KMS-11 (cell line): ENCODE results near the gene ALMS1.
"Not testable (repeated sequence)": the region's sequence is repeated elsewhere in the genome, so short reads cannot be mapped to it uniquely, and the experiment has no call there.

ENCODE experiments used
- H2AFZ ChIP-seq: fragments of 200-600 bp; sonication (generic); 2 replicates; pipeline ENCODE4 v1.6.1; 2016; ENCODE audit warnings: antibody characterized with exemption, mixed run types, low read depth
- H3K27ac ChIP-seq: fragments of 200-600 bp; sonication (generic); 2 replicates; pipeline ENCODE4 v1.6.1; 2016; ENCODE audit warnings: mild to moderate bottlenecking, mixed run types
- H3K27me3 ChIP-seq: fragments of 200-600 bp; sonication (generic); 2 replicates; pipeline ENCODE4 v1.6.1; 2017; ENCODE audit warnings: mild to moderate bottlenecking, low read depth, mixed run types, moderate library complexity; ENCODE audit not compliant: insufficient read depth
- H3K36me3 ChIP-seq: fragments of 200-600 bp; sonication (generic); 2 replicates; pipeline ENCODE4 v1.6.1; 2017; ENCODE audit warnings: mild to moderate bottlenecking, mixed run types; ENCODE audit not compliant: insufficient read depth
- H3K4me1 ChIP-seq: fragments of 200-600 bp; sonication (generic); 2 replicates; pipeline ENCODE4 v1.6.1; 2016; ENCODE audit warnings: mild to moderate bottlenecking, low read depth, mixed run types; ENCODE audit not compliant: poor library complexity, severe bottlenecking
- H3K4me2 ChIP-seq: fragments of 200-600 bp; sonication (generic); 2 replicates; pipeline ENCODE4 v1.7.0; 2016; ENCODE audit warnings: mild to moderate bottlenecking, mixed run types
- H3K4me3 ChIP-seq: fragments of 200-600 bp; sonication (generic); IDR thresholded peaks from 2 replicates; pipeline ENCODE4 v1.6.1; 2017; ENCODE audit warnings: low read depth, low read length, mixed read lengths; ENCODE audit not compliant: insufficient read depth
- H3K79me2 ChIP-seq: fragments of 200-600 bp; sonication (generic); 2 replicates; pipeline ENCODE4 v1.6.1; 2016; ENCODE audit warnings: low read depth, mixed run types; ENCODE audit not compliant: insufficient read depth
- H3K9ac ChIP-seq: fragments of 200-600 bp; sonication (generic); 2 replicates; pipeline ENCODE4 v1.6.1; 2016; ENCODE audit warnings: mild to moderate bottlenecking, mixed run types
- H4K20me1 ChIP-seq: fragments of 200-600 bp; sonication (generic); 2 replicates; pipeline ENCODE4 v1.6.1; 2016; ENCODE audit warnings: mild to moderate bottlenecking, mixed run types; ENCODE audit not compliant: insufficient read depth
- CTCF ChIP-seq: fragments of 200-600 bp; sonication (generic); conservative IDR thresholded peaks from 2 replicates; pipeline ENCODE4 v1.6.1; 2017; ENCODE audit warnings: low read depth, mild to moderate bottlenecking, antibody characterized with exemption, low read length, moderate library complexity, mixed read lengths

ALMS1 gene

GRCh38 chr2:73532381-73532780, 146.7 kb downstream of the ALMS1 start:
- Histone ChIP-seq H3K4me2 (no peak overlapping the region), H4K20me1 (no peaks in the 10 kb centered on the region), H3K27me3 (no peaks in the 10 kb centered on the region), H3K36me3 (no peaks in the 10 kb centered on the region), H3K79me2 (no peaks in the 10 kb centered on the region), H2AFZ (no peak overlapping the region), H3K4me3 (no peak overlapping the region), H3K27ac (no peak overlapping the region), H3K4me1 (no peaks in the 10 kb centered on the region), H3K9ac (no peak overlapping the region)
- TF ChIP-seq CTCF = no peak

GRCh38 chr2:73536133-73536840, 150.7 kb downstream of the ALMS1 start:
- H3K9ac ChIP-seq = no peak overlapping the region
- H3K4me2 ChIP-seq = no peak overlapping the region
- H3K27me3 ChIP-seq = no peaks in the 10 kb centered on the region
- no peaks in the 10 kb centered on the region for H3K4me1 ChIP-seq
- H3K79me2 ChIP-seq = no peaks in the 10 kb centered on the region
- H2AFZ ChIP-seq = no peak overlapping the region
- no peak overlapping the region for H3K4me3 ChIP-seq
- H3K27ac ChIP-seq = no peak overlapping the region
- no peaks in the 10 kb centered on the region for H4K20me1 ChIP-seq
- no peak for TF ChIP-seq CTCF
- no peaks in the 10 kb centered on the region; the same call in 1 of the 2 replicates for H3K36me3 ChIP-seq

- H3K79me2 ChIP-seq, H3K4me1 ChIP-seq, H3K4me3 ChIP-seq, H3K27ac ChIP-seq, H3K36me3 ChIP-seq, H4K20me1 ChIP-seq, H3K27me3 ChIP-seq, H3K9ac ChIP-seq, H3K4me2 ChIP-seq, H2AFZ ChIP-seq: not testable (repeated sequence)
Measured at GRCh38 chr2:73560875-73561274, 175.2 kb downstream of the ALMS1 start.

GRCh38 chr2:73561422-73561821, 175.8 kb downstream of the ALMS1 start:
- Histone ChIP-seq H3K27ac (no peak overlapping the region), H3K27me3 (no peaks in the 10 kb centered on the region), H3K9ac (no peak overlapping the region), H3K4me2 (no peak overlapping the region), H3K4me3 (no peak overlapping the region), H2AFZ (no peak overlapping the region), H3K4me1 (no peaks in the 10 kb centered on the region), H3K79me2 (no peaks in the 10 kb centered on the region), H3K36me3 (no peaks in the 10 kb centered on the region), H4K20me1 (no peaks in the 10 kb centered on the region)
- TF ChIP-seq CTCF = no peak

GRCh38 chr2:73564986-73565385, 179.3 kb downstream of the ALMS1 start:
- Histone ChIP-seq H3K9ac (no peak overlapping the region), H4K20me1 (no peaks in the 10 kb centered on the region), H3K79me2 (no peaks in the 10 kb centered on the region), H3K36me3 (no peaks in the 10 kb centered on the region), H3K4me1 (no peaks in the 10 kb centered on the region), H2AFZ (no peak overlapping the region), H3K4me2 (no peak overlapping the region), H3K27ac (no peak overlapping the region), H3K27me3 (no peaks in the 10 kb centered on the region), H3K4me3 (no peak overlapping the region)
- no peak for TF ChIP-seq CTCF
